ENCODE results near the gene DBP.

- TF ChIP-seq POLR2A (IDR thresholded peaks at IDR 0.05; ENCODE audit: low read depth, low read length) (no peak), TAF1 (IDR thresholded peaks at IDR 0.05; ENCODE audit: borderline replicate concordance, low read depth, low read length) (no peak), POLR2AphosphoS5 (IDR thresholded peaks at IDR 0.05; ENCODE audit: low read depth, low read length) (no peak)
Observed at GRCh38 chr19:48674921-48675824, 38.0 kb upstream of the DBP start.
